GM19397 (cell line): ENCODE measurements around the gene HSD3B1.
A peak's percentile ranks its signal among the peaks of the same experiment; 100 is the strongest.
"Not testable (repeated sequence)": the region's sequence is repeated elsewhere in the genome, so short reads cannot be mapped to it uniquely, and the experiment has no call there.

Experiments
- ATAC-seq: cut with Tn5 transposase; IDR thresholded peaks from one replicate; pipeline ENCODE4 v1.9.1; 2021; ENCODE audit warnings: mild to moderate bottlenecking, moderate library complexity; ENCODE audit not compliant: unreplicated experiment

Gene HSD3B1

GRCh38 chr1:119489201-119489600 is 17.8 kb upstream of the HSD3B1 start:
- no peak for ATAC-seq

- no peak for ATAC-seq
Measured at GRCh38 chr1:119490925-119491324, 16.1 kb upstream of the HSD3B1 start.

- ATAC-seq, result no peak
Measured at GRCh38 chr1:119492763-119493162, 14.2 kb upstream of the HSD3B1 start.

GRCh38 chr1:119504831-119505230 is 2.2 kb upstream of the HSD3B1 start:
- ATAC-seq, result no peak

- ATAC-seq, result no peak
Measured at GRCh38 chr1:119510046-119510445, 3.0 kb downstream of the HSD3B1 start.

GRCh38 chr1:119515221-119515620 is 8.2 kb downstream of the HSD3B1 start:
- ATAC-seq, result no peak

GRCh38 chr1:119516247-119516646 is 9.2 kb downstream of the HSD3B1 start:
- no peak for ATAC-seq

- ATAC-seq, result no peak
Measured at GRCh38 chr1:119516680-119517079, 9.7 kb downstream of the HSD3B1 start.

- not testable (repeated sequence) for ATAC-seq
Measured at GRCh38 chr1:119517667-119518066, 10.7 kb downstream of the HSD3B1 start.

- ATAC-seq, result no peak
Measured at GRCh38 chr1:119531606-119532323, 24.8 kb downstream of the HSD3B1 start.

GRCh38 chr1:119532324-119532910 is 25.4 kb downstream of the HSD3B1 start:
- no peak for ATAC-seq

- ATAC-seq, result no peak
Measured at GRCh38 chr1:119535381-119535780, 28.4 kb downstream of the HSD3B1 start.

- no peak for ATAC-seq
Measured at GRCh38 chr1:119537966-119538365, 31.0 kb downstream of the HSD3B1 start.

- no peak for ATAC-seq
Measured at GRCh38 chr1:119539636-119540035, 32.6 kb downstream of the HSD3B1 start.

- ATAC-seq, result no peak
Measured at GRCh38 chr1:119541389-119541788, 34.4 kb downstream of the HSD3B1 start.

- no peak for ATAC-seq
Measured at GRCh38 chr1:119542492-119542946, 35.5 kb downstream of the HSD3B1 start.

GRCh38 chr1:119544165-119544762 is 37.3 kb downstream of the HSD3B1 start:
- no peak for ATAC-seq

- no peak for ATAC-seq
Measured at GRCh38 chr1:119546641-119547040, 39.6 kb downstream of the HSD3B1 start.

- no peak for ATAC-seq
Measured at GRCh38 chr1:119547306-119547705, 40.3 kb downstream of the HSD3B1 start.

- ATAC-seq, result no peak
Measured at GRCh38 chr1:119547805-119548204, 40.8 kb downstream of the HSD3B1 start.

- ATAC-seq, result peak; percentile 66
Measured at GRCh38 chr1:119549719-119550132, 42.7 kb downstream of the HSD3B1 start.

GRCh38 chr1:119550381-119550780 is 43.4 kb downstream of the HSD3B1 start:
- no peak for ATAC-seq
